OCI-LY7 (cell line): ENCODE results near the gene ABCB9. TPM values are rescaled to one million over a fixed set of nuclear protein-coding genes. Genes with fewer than 3 reads are reported as not detected.

Experiments
- BruUV-seq: library from RNA; stranded (reverse); fragments of 400-500 nt; replicated peaks from 2 replicates; lab custom pipeline; 2021; lab: Mats Ljungman, UMichigan
- CTCF ChIA-PET: fragments of 300-600 bp; sonication (Branson Sonifier 250); formaldehyde crosslinking; loops from one replicate; lab custom pipeline; 2022; ENCODE audit warnings: antibody characterized with exemption; ENCODE audit not compliant: unreplicated experiment; lab: Charles Lee
- POLR2A ChIA-PET: fragments of 300-600 bp; sonication (Branson Sonifier 250); formaldehyde crosslinking; loops from one replicate; lab custom pipeline; 2022; ENCODE audit warnings: antibody characterized with exemption; lab: Charles Lee
- DNase-seq: peaks from one replicate; pipeline ENCODE4 v3.0.0-alpha.2; 2015; ENCODE audit warnings: low spot score
- H2AFZ ChIP-seq: fragments of 200-600 bp; sonication (generic), shearing (Covaris generic); 2 replicates; pipeline ENCODE4 v1.6.1; 2014; ENCODE audit warnings: mild to moderate bottlenecking, antibody characterized with exemption, low read length, moderate library complexity
- H3K27ac ChIP-seq: fragments of 200-600 bp; sonication (generic); 2 replicates; pipeline ENCODE4 v1.5.1; 2014; ENCODE audit warnings: mixed run types, low read depth, mild to moderate bottlenecking, moderate library complexity, low read length, inconsistent platforms; ENCODE audit not compliant: poor library complexity, severe bottlenecking
- H3K36me3 ChIP-seq: fragments of 200-600 bp; sonication (generic); 2 replicates; pipeline ENCODE4 v1.6.1; 2014; ENCODE audit warnings: mild to moderate bottlenecking, antibody characterized with exemption, low read length, moderate library complexity, mixed read lengths; ENCODE audit not compliant: insufficient read depth
- H3K4me1 ChIP-seq: fragments of 200-600 bp; sonication (generic); 2 replicates; pipeline ENCODE4 v1.5.1; 2014; ENCODE audit warnings: mild to moderate bottlenecking, low read length; ENCODE audit not compliant: insufficient read depth, poor library complexity, severe bottlenecking
- H3K4me2 ChIP-seq: fragments of 200-600 bp; sonication (generic); 2 replicates; pipeline ENCODE4 v1.6.1; 2014; ENCODE audit warnings: mild to moderate bottlenecking, low read length
- H3K4me3 ChIP-seq: fragments of 200-600 bp; sonication (generic); 2 replicates; pipeline ENCODE4 v1.5.1; 2014; ENCODE audit warnings: mild to moderate bottlenecking, low read depth, low read length; ENCODE audit not compliant: poor library complexity, severe bottlenecking
- H3K79me2 ChIP-seq: fragments of 200-600 bp; sonication (generic); 2 replicates; pipeline ENCODE4 v1.6.1; 2016; ENCODE audit warnings: low read depth, mild to moderate bottlenecking, low read length, moderate library complexity, mixed read lengths; ENCODE audit not compliant: insufficient read depth
- H3K9me2 ChIP-seq: fragments of 200-600 bp; sonication (generic); 2 replicates; pipeline ENCODE4 v1.6.1; 2016; ENCODE audit warnings: mild to moderate bottlenecking, low read length, mixed read lengths; ENCODE audit not compliant: insufficient read depth
- H3K9me3 ChIP-seq: fragments of 200-600 bp; sonication (generic); 2 replicates; pipeline ENCODE4 v1.6.1; 2014; ENCODE audit warnings: mild to moderate bottlenecking, mixed run types, low read length, mixed read lengths
- H4K20me1 ChIP-seq: fragments of 200-600 bp; sonication (generic); 2 replicates; pipeline ENCODE4 v1.6.1; 2014; ENCODE audit warnings: mild to moderate bottlenecking, antibody characterized with exemption, low read length, moderate library complexity, mixed read lengths; ENCODE audit not compliant: insufficient read depth
- EZH2phosphoT487 ChIP-seq: fragments of 200-600 bp; sonication (generic); IDR thresholded peaks from 2 replicates; pipeline ENCODE4 v1.6.1; 2018; ENCODE audit warnings: low read depth, borderline replicate concordance, mild to moderate bottlenecking, mixed run types, antibody characterized with exemption, low read length, moderate library complexity, mixed read lengths
- intact Hi-C: fragments of 100-400 bp; cut with micrococcal nuclease; formaldehyde crosslinking; loops from one replicate; pipeline ENCODE4 v1.10.0; 2022; ENCODE audit not compliant: unreplicated experiment
- total RNA-seq, 2 experiments: library from RNA; depleted of rRNA in 1 of 2; stranded (reverse); fragments of >200 nt in 1 of 2; shearing (Covaris generic) in 1 of 2; gene quantifications; 2 replicates each; pipeline ENCODE4 v1.2.3, GENCODE V29; 2014 to 2022
- TF ChIP-seq, protein P1 (sequence below): fragments of 200-600 bp; sonication (generic); conservative IDR thresholded peaks from 2 replicates; pipeline ENCODE4 v1.5.1; 2014; ENCODE audit warnings: mild to moderate bottlenecking, antibody characterized with exemption, low read length, moderate library complexity, mixed read lengths

Gene ABCB9
- total RNA-seq, 2 experiments from 2014 or later, result 4.0 to 7.9 TPM

DNA sequence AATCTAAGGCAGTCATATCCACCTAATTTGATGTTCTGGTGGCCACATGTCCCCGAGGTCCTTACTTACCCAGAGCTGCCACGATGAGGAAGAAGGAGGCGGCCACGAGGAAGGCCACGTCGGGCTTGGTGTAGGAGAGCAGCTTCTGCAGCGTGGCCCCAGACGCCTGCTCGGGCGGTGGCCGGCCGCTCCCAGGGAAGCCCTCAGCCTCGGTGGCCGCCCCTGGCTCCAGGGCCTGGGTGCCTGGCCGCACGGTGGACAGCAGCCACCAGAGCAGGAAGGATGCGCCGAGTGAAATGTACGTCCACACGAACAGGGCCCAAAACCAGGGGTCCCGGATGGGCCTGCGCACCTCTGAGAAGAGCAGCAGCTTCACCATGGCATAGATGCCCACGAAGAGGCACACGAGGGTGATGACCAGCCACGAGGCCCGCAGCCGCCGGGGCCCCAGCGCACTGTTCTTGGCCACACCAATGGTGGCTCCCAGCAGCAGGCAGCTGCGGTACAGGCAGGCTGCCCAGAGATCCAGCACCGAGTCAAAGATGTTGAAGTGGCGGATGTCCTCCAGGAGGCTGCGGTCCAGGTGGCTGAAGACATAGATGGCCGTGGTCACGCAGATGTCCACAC lies 6.6 kb downstream of the ABCB9 start:
- BruUV-seq, result no TSS peak
- H3K4me2 ChIP-seq, result no peak overlapping the region
- intact Hi-C loops, result no loop called here

DNA sequence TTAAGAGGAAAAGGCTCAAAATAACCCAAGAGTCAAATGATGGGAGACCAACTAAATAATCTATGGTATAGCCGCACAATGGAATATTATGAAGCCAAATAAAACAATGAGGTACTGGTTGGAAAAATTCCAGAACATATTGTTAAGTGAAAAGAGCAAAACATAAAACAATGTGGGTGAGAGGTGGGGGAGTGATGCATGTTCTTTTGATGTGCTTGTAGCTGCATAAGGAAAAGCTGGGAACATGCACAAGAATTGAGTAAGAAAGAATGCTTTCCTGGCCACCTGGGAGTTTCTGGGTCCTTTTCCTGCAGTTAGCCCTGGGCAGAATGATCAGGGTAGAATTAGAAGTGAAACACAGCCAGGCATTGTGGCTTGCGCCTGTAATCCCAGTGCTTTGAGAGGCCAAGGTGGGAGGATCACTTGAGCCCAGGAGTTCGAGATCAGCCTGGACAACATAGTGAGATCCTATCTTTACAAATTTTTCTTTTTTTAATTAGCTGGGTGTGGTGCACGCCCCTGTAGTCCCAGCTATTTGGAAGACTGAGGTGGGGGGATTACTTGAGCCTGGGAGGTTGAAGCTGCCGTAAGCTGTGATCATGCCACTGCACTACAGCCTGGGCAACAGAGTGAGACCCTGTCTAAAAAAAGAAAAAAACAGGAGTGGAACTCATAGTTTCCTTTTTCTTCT lies 7.9 kb downstream of the ABCB9 start:
- no peaks in the 10 kb centered on the region for H3K79me2 ChIP-seq
- no peak for DNase-seq
- no peaks in the 10 kb centered on the region for H4K20me1 ChIP-seq
- intact Hi-C loops, result no loop called here
- no peak overlapping the region for H2AFZ ChIP-seq
- H3K36me3 ChIP-seq, result no peaks in the 10 kb centered on the region
- H3K27ac ChIP-seq, result no peak overlapping the region
- TF ChIP-seq EZH2phosphoT487, result no peak
- TF ChIP-seq, protein P1, sequence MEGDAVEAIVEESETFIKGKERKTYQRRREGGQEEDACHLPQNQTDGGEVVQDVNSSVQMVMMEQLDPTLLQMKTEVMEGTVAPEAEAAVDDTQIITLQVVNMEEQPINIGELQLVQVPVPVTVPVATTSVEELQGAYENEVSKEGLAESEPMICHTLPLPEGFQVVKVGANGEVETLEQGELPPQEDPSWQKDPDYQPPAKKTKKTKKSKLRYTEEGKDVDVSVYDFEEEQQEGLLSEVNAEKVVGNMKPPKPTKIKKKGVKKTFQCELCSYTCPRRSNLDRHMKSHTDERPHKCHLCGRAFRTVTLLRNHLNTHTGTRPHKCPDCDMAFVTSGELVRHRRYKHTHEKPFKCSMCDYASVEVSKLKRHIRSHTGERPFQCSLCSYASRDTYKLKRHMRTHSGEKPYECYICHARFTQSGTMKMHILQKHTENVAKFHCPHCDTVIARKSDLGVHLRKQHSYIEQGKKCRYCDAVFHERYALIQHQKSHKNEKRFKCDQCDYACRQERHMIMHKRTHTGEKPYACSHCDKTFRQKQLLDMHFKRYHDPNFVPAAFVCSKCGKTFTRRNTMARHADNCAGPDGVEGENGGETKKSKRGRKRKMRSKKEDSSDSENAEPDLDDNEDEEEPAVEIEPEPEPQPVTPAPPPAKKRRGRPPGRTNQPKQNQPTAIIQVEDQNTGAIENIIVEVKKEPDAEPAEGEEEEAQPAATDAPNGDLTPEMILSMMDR, result no peak
- ChIA-PET CTCF (no interaction called here), POLR2A (no interaction called here)
- no peak overlapping the region for H3K4me3 ChIP-seq
- no TSS peak for BruUV-seq
- H3K9me3 ChIP-seq, result no peaks in the 10 kb centered on the region
- H3K9me2 ChIP-seq, result no peaks in the 10 kb centered on the region
- H3K4me2 ChIP-seq, result no peak overlapping the region
- peaks cover 3% of the 10 kb centered on the region for H3K4me1 ChIP-seq

More for the DNA sequence above, 6.6 kb downstream of the ABCB9 start:
- H3K9me2 ChIP-seq, result no peaks in the 10 kb centered on the region
- no peaks in the 10 kb centered on the region for H4K20me1 ChIP-seq
- H3K79me2 ChIP-seq, result no peaks in the 10 kb centered on the region
- no peak overlapping the region for H2AFZ ChIP-seq
- no peak for TF ChIP-seq EZH2phosphoT487
- TF ChIP-seq, protein P1, result no peak
- peaks cover 3% of the 10 kb centered on the region for H3K4me1 ChIP-seq
- no peaks in the 10 kb centered on the region for H3K36me3 ChIP-seq
- no peaks in the 10 kb centered on the region for H3K9me3 ChIP-seq
- CTCF ChIA-PET, result interaction anchor here (0.6 kb wide), 1 partner anchor 22 kb away, joined by 4 read pairs; no protein-coding TSS in a partner anchor
- no peak for DNase-seq
- no peak overlapping the region for H3K4me3 ChIP-seq
- H3K27ac ChIP-seq, result no peak overlapping the region
- POLR2A ChIA-PET, result no interaction called here

DNA sequence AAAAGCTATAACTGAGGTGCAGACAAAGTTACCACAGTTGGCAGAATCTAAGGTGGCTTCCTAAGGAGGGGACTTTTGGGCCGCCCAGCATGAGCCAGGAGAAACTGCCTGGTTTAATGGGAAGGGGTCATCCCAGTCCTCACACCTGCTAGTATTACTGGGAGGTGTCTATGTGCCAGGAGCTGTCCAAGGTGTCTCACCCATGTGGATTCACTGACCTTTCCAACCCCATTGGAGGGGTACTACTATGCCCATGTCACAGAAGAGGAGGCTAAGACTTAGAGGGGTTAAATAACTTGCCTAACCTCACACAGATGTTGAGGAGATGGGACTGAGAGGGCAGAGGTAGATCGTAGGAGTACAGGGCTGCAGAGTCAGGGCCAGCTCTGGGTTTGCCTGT lies 10.2 kb downstream of the ABCB9 start:
- TF ChIP-seq, protein P1, result no peak
- TF ChIP-seq EZH2phosphoT487, result no peak
- intact Hi-C loops, result no loop called here
- CTCF ChIA-PET, result no interaction called here

More for the DNA sequence above, 10.2 kb downstream of the ABCB9 start:
- H2AFZ ChIP-seq, result no peak overlapping the region
- H3K36me3 ChIP-seq, result no peaks in the 10 kb centered on the region
- POLR2A ChIA-PET, result interaction anchor here (0.6 kb wide), 1 partner anchor 1034 kb away, joined by 3 read pairs; no protein-coding TSS in a partner anchor
- H3K4me2 ChIP-seq, result no peak overlapping the region
- no peaks in the 10 kb centered on the region for H3K9me2 ChIP-seq
- no peaks in the 10 kb centered on the region for H3K79me2 ChIP-seq
- no peak overlapping the region for H3K4me3 ChIP-seq
- H3K27ac ChIP-seq, result no peak overlapping the region
- no TSS peak for BruUV-seq
- no peaks in the 10 kb centered on the region for H3K9me3 ChIP-seq
- no peaks in the 10 kb centered on the region for H3K4me1 ChIP-seq
- DNase-seq, result no peak
- no peaks in the 10 kb centered on the region for H4K20me1 ChIP-seq
